ENCODE measurements around the gene TMEM121B. TPM values are rescaled to one million over a fixed set of nuclear protein-coding genes. Genes with fewer than 3 reads are reported as not detected.

Gene TMEM121B
- total and polyA plus RNA-seq, 2 of the 13 experiments (the other 11 are each of a cell fraction or from before 2014, with no cell fraction given) = not detected

DNA sequence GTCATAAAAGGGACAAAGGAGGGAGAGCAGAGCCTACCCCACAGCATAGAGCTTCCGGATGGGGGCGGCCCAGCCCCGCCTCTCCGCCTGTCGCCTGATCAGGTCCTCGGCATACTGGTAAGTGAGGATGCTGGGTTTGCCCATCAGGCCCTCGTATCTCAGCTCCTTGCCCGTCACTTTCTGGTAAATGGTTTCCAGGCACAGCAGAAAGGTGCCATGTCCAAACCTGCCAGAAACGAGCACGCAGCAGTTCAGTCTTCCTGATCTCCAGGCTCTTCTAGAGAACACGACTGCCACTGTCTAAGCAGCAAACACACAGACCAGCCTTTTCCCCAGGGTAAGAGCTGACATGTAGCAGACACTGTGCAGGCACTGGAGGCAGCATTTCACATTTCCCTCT is 17.4 kb upstream of the TMEM121B start:
- ChIA-PET CTCF (ENCODE audit: low intra/inter-chr PET ratio, low total read pairs) (no interaction called here), POLR2A (no interaction called here)
- no peak overlapping the region for H2AFZ ChIP-seq (ENCODE audit: low read length)
- H3K4me3 ChIP-seq (replicated peaks in 1 of 3; ENCODE audit: insufficient read depth in 1 of 3, low read depth in 2 of 3, low read length in 3 of 3) = no peak overlapping the region
- H3K36me3 ChIP-seq (replicated peaks in 1 of 2; ENCODE audit: control insufficient read depth in 1 of 2, insufficient read depth in 2 of 2, low read length in 2 of 2) = no peaks in the 10 kb centered on the region
- TF ChIP-seq ZSCAN12 (CRISPR knock-in tag; IDR thresholded peaks at IDR 0.05) (no peak), CBX1 (IDR thresholded peaks at IDR 0.05; ENCODE audit: low read depth) (no peak)
- FAIRE-seq = no peak
- intact Hi-C loops (cut with micrococcal nuclease; ENCODE audit: unreplicated experiment) (no loop called here), in situ Hi-C loops (cut with HindIII; ENCODE audit: extremely low pct_ligation_motif_present, low pct_unique_long_range_greater_than_20kb) (no loop called here)
- no peaks in the 10 kb centered on the region for H3K79me2 ChIP-seq (ENCODE audit: insufficient read depth, low read length)
- H4K20me1 ChIP-seq (ENCODE audit: insufficient read depth, low read length) = no peaks in the 10 kb centered on the region
- H3K27ac ChIP-seq (ENCODE audit: extremely low read length, insufficient read depth, low read length) = no peak overlapping the region
- no peak for ATAC-seq
- no peaks in the 10 kb centered on the region for H3K9me3 ChIP-seq (ENCODE audit: low read length)
- H3K4me1 ChIP-seq (ENCODE audit: insufficient read depth, low read length) = no peaks in the 10 kb centered on the region
- BruUV-seq (replicated peaks) = no TSS peak
- no peak for DNase-seq (ENCODE audit: low spot score)
- H3K4me2 ChIP-seq (ENCODE audit: low read depth, low read length) = no peak overlapping the region
- H3K27me3 ChIP-seq (ENCODE audit: control insufficient read depth in 1 of 2, insufficient read depth in 2 of 2, low read length in 2 of 2) = no peaks in the 10 kb centered on the region; a peak in 2 of 5 replicates
- no peak overlapping the region for H3K9ac ChIP-seq (ENCODE audit: insufficient read depth, low read depth, low read length)
- 53% methylated on average over 9 of the region's 11 CpGs for WGBS (ENCODE audit: low lambda C conversion rate)

DNA sequence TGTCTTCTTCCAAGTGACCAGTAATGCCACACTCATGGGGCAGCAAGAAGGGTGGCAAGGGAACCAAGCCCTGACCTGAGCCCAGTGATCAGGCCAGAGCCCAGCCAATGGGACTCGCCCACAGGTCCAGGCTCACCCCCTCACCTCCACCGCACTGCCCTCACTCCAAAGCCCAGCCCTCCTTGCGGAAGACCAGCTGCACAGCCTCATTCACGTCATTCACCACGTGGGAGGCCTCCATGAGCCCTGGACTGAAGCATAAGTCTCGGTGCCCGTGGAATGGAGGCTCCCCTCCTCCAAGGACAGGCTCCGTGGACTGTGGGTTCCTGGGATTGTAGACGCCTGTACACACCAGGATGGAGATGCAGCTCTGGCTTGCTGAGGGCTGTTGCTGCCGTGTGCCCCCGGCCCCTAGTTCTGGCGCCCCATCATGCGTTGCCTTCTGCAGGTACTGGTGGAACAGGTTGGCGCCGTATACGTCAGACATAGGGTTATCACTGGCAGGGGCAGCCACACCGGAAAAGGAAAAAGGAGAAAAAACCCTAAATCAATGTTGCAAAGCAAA is 16.8 kb upstream of the TMEM121B start:
- 37% methylated on average over 13 of the region's 17 CpGs for WGBS (ENCODE audit: low lambda C conversion rate)
- in situ Hi-C loops (cut with HindIII; ENCODE audit: extremely low pct_ligation_motif_present, low pct_unique_long_range_greater_than_20kb) (no loop called here), intact Hi-C loops (cut with micrococcal nuclease; ENCODE audit: unreplicated experiment) (no loop called here)
- no peak overlapping the region for H3K4me2 ChIP-seq (ENCODE audit: low read depth, low read length)
- no TSS peak for BruUV-seq (replicated peaks)
- peaks cover 0 to 2% of the 10 kb centered on the region in 2 experiments; a peak in 2 of 5 replicates for H3K27me3 ChIP-seq (ENCODE audit: control insufficient read depth in 1 of 2, insufficient read depth in 2 of 2, low read length in 2 of 2)
- no peak for DNase-seq (ENCODE audit: low spot score)
- no peak overlapping the region for H3K4me3 ChIP-seq (replicated peaks in 1 of 3; ENCODE audit: insufficient read depth in 1 of 3, low read depth in 2 of 3, low read length in 3 of 3)
- H3K79me2 ChIP-seq (ENCODE audit: insufficient read depth, low read length) = no peaks in the 10 kb centered on the region
- no peak for ATAC-seq
- no peak overlapping the region for H3K27ac ChIP-seq (ENCODE audit: extremely low read length, insufficient read depth, low read length)
- ChIA-PET POLR2A (no interaction called here), CTCF (ENCODE audit: low intra/inter-chr PET ratio, low total read pairs) (no interaction called here)
- no peak overlapping the region for H3K9ac ChIP-seq (ENCODE audit: insufficient read depth, low read depth, low read length)
- H2AFZ ChIP-seq (ENCODE audit: low read length) = no peak overlapping the region
- H3K4me1 ChIP-seq (ENCODE audit: insufficient read depth, low read length) = no peaks in the 10 kb centered on the region
- FAIRE-seq = no peak
- H3K9me3 ChIP-seq (ENCODE audit: low read length) = no peaks in the 10 kb centered on the region
- no peaks in the 10 kb centered on the region for H3K36me3 ChIP-seq (replicated peaks in 1 of 2; ENCODE audit: control insufficient read depth in 1 of 2, insufficient read depth in 2 of 2, low read length in 2 of 2)
- TF ChIP-seq PITX1 (CRISPR knock-in tag; IDR thresholded peaks at IDR 0.05) (no peak), ZFP41 (CRISPR knock-in tag; IDR thresholded peaks at IDR 0.05; ENCODE audit: borderline replicate concordance) (no peak), RXRA (CRISPR knock-in tag; IDR thresholded peaks at IDR 0.05) (no peak), MATR3 (CRISPR knock-in tag; IDR thresholded peaks at IDR 0.05) (no peak), NFIC (IDR thresholded peaks at IDR 0.05; ENCODE audit: low read length) (no peak), TARDBP (CRISPR knock-in tag; IDR thresholded peaks at IDR 0.05) (no peak), CEBPG (CRISPR knock-in tag; IDR thresholded peaks at IDR 0.05) (no peak), ZNF101 (CRISPR knock-in tag; IDR thresholded peaks at IDR 0.05; ENCODE audit: borderline replicate concordance, low read depth) (no peak), NCOA2 (CRISPR knock-in tag; IDR thresholded peaks at IDR 0.05) (no peak), NFYB (CRISPR knock-in tag; IDR thresholded peaks at IDR 0.05) (no peak), ZNF207 (IDR thresholded peaks at IDR 0.05; ENCODE audit: borderline replicate concordance) (no peak), KMT2A (CRISPR knock-in tag; IDR thresholded peaks at IDR 0.05) (no peak), ZBTB3 (CRISPR knock-in tag; IDR thresholded peaks at IDR 0.05; ENCODE audit: borderline replicate concordance, low read depth) (no peak)
- TF ChIP-seq, protein P1, sequence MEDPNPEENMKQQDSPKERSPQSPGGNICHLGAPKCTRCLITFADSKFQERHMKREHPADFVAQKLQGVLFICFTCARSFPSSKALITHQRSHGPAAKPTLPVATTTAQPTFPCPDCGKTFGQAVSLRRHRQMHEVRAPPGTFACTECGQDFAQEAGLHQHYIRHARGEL (CRISPR knock-in tag; IDR thresholded peaks at IDR 0.05) = no peak
- TF ChIP-seq, protein P2, sequence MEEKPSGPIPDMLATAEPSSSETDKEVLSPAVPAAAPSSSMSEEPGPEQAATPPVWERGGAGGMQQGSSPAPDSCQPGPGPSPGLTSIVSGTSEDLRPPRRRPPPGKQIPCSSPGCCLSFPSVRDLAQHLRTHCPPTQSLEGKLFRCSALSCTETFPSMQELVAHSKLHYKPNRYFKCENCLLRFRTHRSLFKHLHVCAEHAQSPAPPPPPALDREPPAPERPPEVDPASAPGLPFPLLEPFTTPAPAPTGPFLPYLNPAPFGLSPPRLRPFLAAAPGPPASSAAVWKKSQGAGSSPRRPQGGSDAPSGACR (CRISPR knock-in tag; IDR thresholded peaks at IDR 0.05) = no peak
- H4K20me1 ChIP-seq (ENCODE audit: insufficient read depth, low read length) = no peaks in the 10 kb centered on the region
